NCI-H2227 treated with DMSO at 0.1 percent for 48 hours (cell line): ENCODE measurements around the gene HK2.
"Not testable (repeated sequence)": the region's sequence is repeated elsewhere in the genome, so short reads cannot be mapped to it uniquely, and the experiment has no call there.

Experiments
- DNase-seq: peaks from one replicate; lab custom pipeline; 2025; lab: John Stamatoyannopoulos, UW

HK2 gene

GRCh38 chr2:74877376-74877775 lies 43.4 kb downstream of the HK2 start:
- no peak for DNase-seq

GRCh38 chr2:74877781-74878433 lies 44.0 kb downstream of the HK2 start:
- DNase-seq, result no peak

- no peak for DNase-seq
Observed at GRCh38 chr2:74878551-74878950, 44.6 kb downstream of the HK2 start.

GRCh38 chr2:74880054-74880728 lies 46.3 kb downstream of the HK2 start:
- DNase-seq, result no peak

DNA sequence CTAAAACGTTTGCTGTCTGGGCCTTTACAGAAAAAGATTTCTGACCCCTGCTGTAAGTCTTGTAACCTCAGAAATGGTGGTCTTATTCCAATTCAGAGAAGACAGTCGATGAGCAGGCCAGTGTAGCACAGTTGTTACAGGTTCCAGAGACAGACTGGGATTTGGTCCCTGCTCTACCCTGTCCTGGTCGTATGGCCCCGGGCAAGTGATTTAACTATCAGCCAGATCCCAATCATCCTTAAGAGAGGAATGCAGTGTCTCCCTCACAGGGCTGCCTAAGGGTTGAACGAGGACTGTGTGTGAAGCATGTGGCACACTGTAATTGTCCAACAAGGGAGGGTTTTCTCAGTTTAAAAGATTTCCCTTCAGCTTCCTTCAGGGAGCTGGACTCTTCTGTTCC lies 47.2 kb downstream of the HK2 start:
- no peak for DNase-seq

DNA sequence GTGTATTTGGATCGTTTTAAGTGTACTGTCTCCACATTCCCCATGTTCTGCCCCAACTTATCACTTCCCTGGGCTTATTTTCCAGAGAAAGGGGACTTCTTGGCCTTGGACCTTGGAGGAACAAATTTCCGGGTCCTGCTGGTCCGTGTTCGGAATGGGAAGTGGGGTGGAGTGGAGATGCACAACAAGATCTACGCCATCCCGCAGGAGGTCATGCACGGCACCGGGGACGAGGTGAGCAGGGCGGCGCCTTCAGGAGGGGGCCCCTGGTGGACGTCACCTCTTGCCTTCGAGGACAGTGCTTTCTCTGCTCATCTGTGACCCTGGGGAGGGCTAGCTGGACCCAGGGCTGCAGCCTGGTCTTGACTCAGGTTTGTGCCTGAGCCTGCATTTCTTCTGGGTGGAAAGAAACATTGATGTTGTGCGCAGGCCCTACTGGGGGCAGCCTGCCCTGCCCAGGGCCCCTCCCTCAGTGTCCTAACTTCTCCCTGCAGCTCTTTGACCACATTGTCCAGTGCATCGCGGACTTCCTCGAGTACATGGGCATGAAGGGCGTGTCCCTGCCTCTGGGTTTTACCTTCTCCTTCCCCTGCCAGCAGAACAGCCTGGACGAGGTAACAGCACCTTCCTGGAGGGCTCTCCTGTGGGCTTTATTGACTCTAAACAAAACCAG lies 47.8 kb downstream of the HK2 start:
- DNase-seq, result no peak

- DNase-seq, result no peak
Observed at GRCh38 chr2:74882299-74882687, 48.4 kb downstream of the HK2 start.

DNA sequence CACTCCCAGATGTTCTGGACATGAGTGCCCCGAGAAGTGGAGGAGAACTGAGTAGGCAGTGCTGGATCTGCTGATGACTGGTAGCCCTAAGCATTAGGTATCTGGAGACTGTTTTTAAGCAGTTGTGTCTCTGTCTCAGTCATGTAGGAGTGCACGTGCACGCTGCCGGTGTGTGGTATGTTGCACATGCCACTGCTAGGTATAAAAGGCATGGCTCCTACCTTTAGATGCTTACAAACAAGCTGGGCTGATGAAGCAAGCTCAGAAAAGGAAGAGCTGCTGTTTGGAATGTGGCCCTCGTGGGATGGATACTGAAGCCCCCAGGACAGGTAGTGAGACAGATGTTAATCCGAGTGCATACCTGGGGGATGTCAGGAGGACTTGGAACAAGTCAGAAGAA lies 49.1 kb downstream of the HK2 start:
- no peak for DNase-seq

DNA sequence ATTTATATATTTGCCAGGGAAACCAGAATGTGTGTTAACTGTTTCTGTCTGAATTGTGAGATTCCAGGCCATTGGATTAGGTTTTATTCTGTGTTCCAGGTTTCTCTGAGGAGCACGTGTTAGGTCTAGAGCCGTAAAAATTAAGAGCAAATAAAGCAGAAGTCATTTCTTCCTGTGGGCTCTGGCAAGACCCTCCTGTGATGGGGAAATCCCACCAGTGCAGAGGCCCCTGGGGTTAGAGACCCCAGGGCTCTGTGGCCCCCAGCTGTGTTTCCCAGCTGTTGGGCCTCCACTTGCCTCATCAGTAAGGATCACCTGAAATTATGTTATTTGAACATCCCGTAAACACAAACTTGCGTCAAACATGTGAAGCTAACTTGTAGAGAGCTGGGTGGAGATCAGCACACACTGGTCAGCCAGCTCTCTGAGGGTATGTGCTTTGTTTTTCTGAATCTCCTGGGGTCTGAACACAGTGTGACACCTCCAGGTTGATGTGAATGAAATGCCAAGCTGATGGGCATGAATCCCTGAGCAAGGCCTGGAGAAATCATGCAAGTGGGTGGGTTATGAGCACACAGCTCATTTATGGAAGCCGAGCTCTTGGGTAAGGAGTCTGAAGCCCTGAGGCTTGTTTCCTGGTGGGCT lies 50.3 kb downstream of the HK2 start:
- no peak for DNase-seq

GRCh38 chr2:74884866-74885265 lies 50.9 kb downstream of the HK2 start:
- DNase-seq, result no peak

- DNase-seq, result no peak
Observed at GRCh38 chr2:74886251-74886650, 52.3 kb downstream of the HK2 start.

GRCh38 chr2:74886811-74887210 lies 52.9 kb downstream of the HK2 start:
- DNase-seq, result no peak

DNA sequence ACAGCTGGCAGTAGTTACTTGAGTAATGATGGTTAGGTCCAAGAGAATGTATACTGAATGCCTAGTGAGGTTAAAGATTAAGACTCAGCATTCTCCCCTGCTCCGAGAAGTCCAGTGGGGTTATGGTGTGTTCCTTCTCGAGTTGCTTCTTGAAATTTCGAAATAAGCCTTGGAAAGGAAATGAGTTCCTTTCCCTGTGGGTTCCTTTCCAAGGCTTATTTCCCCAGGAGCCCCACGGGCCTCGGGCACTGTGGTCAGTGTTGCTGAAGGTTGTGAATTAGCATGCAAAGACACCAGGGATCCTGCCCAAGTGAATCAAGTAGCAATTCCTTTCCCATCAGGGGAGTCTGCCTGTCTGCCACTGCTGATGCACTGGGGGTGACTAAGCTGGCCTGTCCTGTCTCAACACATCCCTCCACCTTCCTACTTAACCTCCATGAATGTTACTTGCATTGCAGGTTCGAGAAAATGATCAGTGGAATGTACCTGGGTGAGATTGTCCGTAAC lies 53.6 kb downstream of the HK2 start:
- DNase-seq, result no peak

GRCh38 chr2:74887960-74888700 lies 54.2 kb downstream of the HK2 start:
- DNase-seq, result no peak

DNA sequence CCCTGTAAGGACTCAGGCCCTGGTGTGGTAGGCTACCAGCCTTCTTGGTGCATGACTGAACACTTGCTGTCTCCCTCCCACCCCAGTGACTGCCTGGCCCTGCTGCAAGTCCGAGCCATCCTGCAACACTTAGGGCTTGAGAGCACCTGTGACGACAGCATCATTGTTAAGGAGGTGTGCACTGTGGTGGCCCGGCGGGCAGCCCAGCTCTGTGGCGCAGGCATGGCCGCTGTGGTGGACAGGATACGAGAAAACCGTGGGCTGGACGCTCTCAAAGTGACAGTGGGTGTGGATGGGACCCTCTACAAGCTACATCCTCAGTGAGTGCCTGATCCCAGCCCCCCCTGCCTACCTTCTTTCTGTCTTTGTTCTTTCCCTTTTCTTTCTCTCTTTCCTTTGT lies 55.2 kb downstream of the HK2 start:
- no peak for DNase-seq

- no peak for DNase-seq
Observed at GRCh38 chr2:74890711-74891110, 56.8 kb downstream of the HK2 start.

GRCh38 chr2:74891136-74891764 lies 57.3 kb downstream of the HK2 start:
- no peak for DNase-seq

DNA sequence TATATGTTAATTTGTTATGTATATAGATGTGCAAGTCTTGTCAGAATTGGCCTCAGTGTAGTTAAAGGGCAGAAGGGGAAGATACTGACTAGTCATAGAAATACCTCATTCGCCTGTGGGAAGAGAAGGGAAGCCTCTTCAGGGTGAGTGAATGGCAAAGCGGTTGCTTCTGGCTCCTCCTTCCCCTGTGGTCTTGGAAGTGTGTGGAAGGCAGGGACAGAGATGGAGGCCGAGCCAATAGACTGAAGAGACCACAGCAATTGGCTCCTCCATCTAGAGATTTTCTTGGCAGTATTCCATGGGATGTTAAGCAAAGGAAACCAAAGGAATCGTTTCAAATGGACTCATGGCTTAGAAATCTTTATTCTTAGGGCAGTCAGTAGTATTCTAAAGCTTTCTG lies 57.9 kb downstream of the HK2 start:
- DNase-seq, result not testable (repeated sequence)

DNA sequence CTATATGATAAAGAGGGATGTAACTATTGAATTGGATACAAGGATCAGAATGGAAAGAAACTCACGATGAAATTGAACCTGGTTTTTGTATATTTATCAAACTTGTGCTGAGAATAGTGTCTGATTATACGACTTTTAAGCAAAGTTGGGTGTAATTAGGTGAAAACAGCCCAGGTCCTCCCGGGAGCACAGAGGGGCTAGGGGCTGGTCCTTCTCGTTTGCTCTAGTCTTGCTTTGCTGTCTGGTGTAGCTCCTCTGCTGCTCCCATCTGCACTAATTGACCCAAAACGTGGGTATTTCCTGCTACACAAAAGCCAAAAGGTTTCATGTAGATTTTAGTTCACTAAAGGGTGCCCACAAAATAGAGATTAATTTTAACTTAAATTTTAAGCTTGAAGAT lies 58.7 kb downstream of the HK2 start:
- no peak for DNase-seq

DNA sequence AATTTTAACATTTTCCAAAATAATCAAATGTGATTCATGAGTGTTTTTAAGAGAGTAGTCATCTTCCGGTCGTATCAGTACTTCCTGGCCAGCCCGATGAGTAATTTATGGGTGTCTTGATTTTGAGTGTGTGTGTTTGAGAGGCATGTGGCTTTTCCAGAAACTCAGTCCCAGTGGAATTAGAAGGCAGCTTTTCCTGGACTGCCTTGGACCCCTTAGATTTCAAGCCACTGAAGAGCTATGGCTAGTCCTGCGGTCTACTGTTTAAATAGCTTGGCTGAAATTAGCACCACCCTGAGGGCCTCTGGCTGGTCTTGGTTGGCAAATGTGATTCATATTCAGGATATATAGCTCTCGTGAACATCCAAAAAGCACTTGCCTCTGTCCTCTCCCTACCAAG lies 59.4 kb downstream of the HK2 start:
- no peak for DNase-seq

GRCh38 chr2:74894272-74894981 lies 60.5 kb downstream of the HK2 start:
- no peak for DNase-seq
